OCI-LY7 (cell line): ENCODE data around the gene NSL1. TPM values are rescaled to one million over a fixed set of nuclear protein-coding genes. Genes with fewer than 3 reads are reported as not detected.

Experiments used
- BruUV-seq: library from RNA; stranded (reverse); fragments of 400-500 nt; replicated peaks from 2 replicates; lab custom pipeline; 2021; lab: Mats Ljungman, UMichigan
- CTCF ChIA-PET: fragments of 300-600 bp; sonication (Branson Sonifier 250); formaldehyde crosslinking; loops from one replicate; lab custom pipeline; 2022; ENCODE audit warnings: antibody characterized with exemption; ENCODE audit not compliant: unreplicated experiment; lab: Charles Lee
- POLR2A ChIA-PET: fragments of 300-600 bp; sonication (Branson Sonifier 250); formaldehyde crosslinking; loops from one replicate; lab custom pipeline; 2022; ENCODE audit warnings: antibody characterized with exemption; lab: Charles Lee
- DNase-seq: peaks from one replicate; pipeline ENCODE4 v3.0.0-alpha.2; 2015; ENCODE audit warnings: low spot score
- H2AFZ ChIP-seq: fragments of 200-600 bp; sonication (generic), shearing (Covaris generic); 2 replicates; pipeline ENCODE4 v1.6.1; 2014; ENCODE audit warnings: mild to moderate bottlenecking, antibody characterized with exemption, low read length, moderate library complexity
- H3K27ac ChIP-seq: fragments of 200-600 bp; sonication (generic); 2 replicates; pipeline ENCODE4 v1.5.1; 2014; ENCODE audit warnings: mixed run types, low read depth, mild to moderate bottlenecking, moderate library complexity, low read length, inconsistent platforms; ENCODE audit not compliant: poor library complexity, severe bottlenecking
- H3K36me3 ChIP-seq: fragments of 200-600 bp; sonication (generic); 2 replicates; pipeline ENCODE4 v1.6.1; 2014; ENCODE audit warnings: mild to moderate bottlenecking, antibody characterized with exemption, low read length, moderate library complexity, mixed read lengths; ENCODE audit not compliant: insufficient read depth
- H3K4me1 ChIP-seq: fragments of 200-600 bp; sonication (generic); 2 replicates; pipeline ENCODE4 v1.5.1; 2014; ENCODE audit warnings: mild to moderate bottlenecking, low read length; ENCODE audit not compliant: insufficient read depth, poor library complexity, severe bottlenecking
- H3K4me2 ChIP-seq: fragments of 200-600 bp; sonication (generic); 2 replicates; pipeline ENCODE4 v1.6.1; 2014; ENCODE audit warnings: mild to moderate bottlenecking, low read length
- H3K4me3 ChIP-seq: fragments of 200-600 bp; sonication (generic); 2 replicates; pipeline ENCODE4 v1.5.1; 2014; ENCODE audit warnings: mild to moderate bottlenecking, low read depth, low read length; ENCODE audit not compliant: poor library complexity, severe bottlenecking
- H3K79me2 ChIP-seq: fragments of 200-600 bp; sonication (generic); 2 replicates; pipeline ENCODE4 v1.6.1; 2016; ENCODE audit warnings: low read depth, mild to moderate bottlenecking, low read length, moderate library complexity, mixed read lengths; ENCODE audit not compliant: insufficient read depth
- H3K9me2 ChIP-seq: fragments of 200-600 bp; sonication (generic); 2 replicates; pipeline ENCODE4 v1.6.1; 2016; ENCODE audit warnings: mild to moderate bottlenecking, low read length, mixed read lengths; ENCODE audit not compliant: insufficient read depth
- H3K9me3 ChIP-seq: fragments of 200-600 bp; sonication (generic); 2 replicates; pipeline ENCODE4 v1.6.1; 2014; ENCODE audit warnings: mild to moderate bottlenecking, mixed run types, low read length, mixed read lengths
- H4K20me1 ChIP-seq: fragments of 200-600 bp; sonication (generic); 2 replicates; pipeline ENCODE4 v1.6.1; 2014; ENCODE audit warnings: mild to moderate bottlenecking, antibody characterized with exemption, low read length, moderate library complexity, mixed read lengths; ENCODE audit not compliant: insufficient read depth
- EZH2phosphoT487 ChIP-seq: fragments of 200-600 bp; sonication (generic); IDR thresholded peaks from 2 replicates; pipeline ENCODE4 v1.6.1; 2018; ENCODE audit warnings: low read depth, borderline replicate concordance, mild to moderate bottlenecking, mixed run types, antibody characterized with exemption, low read length, moderate library complexity, mixed read lengths
- intact Hi-C: fragments of 100-400 bp; cut with micrococcal nuclease; formaldehyde crosslinking; loops from one replicate; pipeline ENCODE4 v1.10.0; 2022; ENCODE audit not compliant: unreplicated experiment
- total RNA-seq, 2 experiments: library from RNA; depleted of rRNA in 1 of 2; stranded (reverse); fragments of >200 nt in 1 of 2; shearing (Covaris generic) in 1 of 2; gene quantifications; 2 replicates each; pipeline ENCODE4 v1.2.3, GENCODE V29; 2014 to 2022
- TF ChIP-seq, protein P1 (sequence below): fragments of 200-600 bp; sonication (generic); conservative IDR thresholded peaks from 2 replicates; pipeline ENCODE4 v1.5.1; 2014; ENCODE audit warnings: mild to moderate bottlenecking, antibody characterized with exemption, low read length, moderate library complexity, mixed read lengths

The NSL1 gene
- total RNA-seq, 2 experiments from 2014 or later: 66.8 to 70.9 TPM

DNA sequence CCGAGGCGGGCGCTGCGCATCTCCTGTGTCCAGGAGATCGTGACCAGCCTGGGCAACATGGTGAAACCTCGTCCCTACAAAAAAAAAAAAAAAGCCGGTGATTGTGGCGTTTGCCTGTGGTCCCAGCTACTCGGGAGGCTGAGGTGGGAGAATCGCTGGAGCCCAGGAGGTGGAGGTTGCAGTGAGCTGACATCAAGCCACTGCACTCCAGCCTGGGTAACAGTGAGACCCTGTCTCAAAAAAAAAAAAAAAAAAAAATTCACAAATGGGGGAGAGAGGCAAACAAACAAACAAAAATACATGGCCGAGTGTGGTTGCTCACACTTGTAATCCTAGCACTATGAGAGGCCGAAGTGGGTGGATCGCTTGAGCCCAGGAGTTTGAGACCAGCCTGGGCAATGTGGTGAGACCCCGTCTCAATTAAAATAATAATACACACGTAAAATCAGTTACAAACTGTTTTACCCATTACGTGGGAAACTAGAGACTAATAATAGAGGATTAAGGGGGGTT lies 875 bp upstream of the NSL1 start:
- CTCF ChIA-PET: no interaction called here
- intact Hi-C loops: loop anchor here (5.0 kb wide), 2 partner anchors 40 to 185 kb away; partner anchors contain the start of gene ATF3
- no TSS peak for BruUV-seq
- H4K20me1 ChIP-seq: peaks cover 4% of the 10 kb centered on the region; the same call in 1 of the 2 replicates
- POLR2A ChIA-PET: interaction anchor here (0.6 to 5.3 kb wide), 12 partner anchors 12 to 218 kb away, joined by 3 to 25 read pairs (median 4); partner anchors contain the start of gene FLVCR1
- peak overlapping the region; percentile 58 for H2AFZ ChIP-seq
- H3K79me2 ChIP-seq: peaks cover 65% of the 10 kb centered on the region
- H3K36me3 ChIP-seq: peaks cover 43% of the 10 kb centered on the region
- H3K27ac ChIP-seq: peak overlapping the region; percentile 89
- peak overlapping the region; percentile 83 for H3K4me2 ChIP-seq
- peak overlapping the region; percentile 89 for H3K4me3 ChIP-seq
- TF ChIP-seq, protein P1, sequence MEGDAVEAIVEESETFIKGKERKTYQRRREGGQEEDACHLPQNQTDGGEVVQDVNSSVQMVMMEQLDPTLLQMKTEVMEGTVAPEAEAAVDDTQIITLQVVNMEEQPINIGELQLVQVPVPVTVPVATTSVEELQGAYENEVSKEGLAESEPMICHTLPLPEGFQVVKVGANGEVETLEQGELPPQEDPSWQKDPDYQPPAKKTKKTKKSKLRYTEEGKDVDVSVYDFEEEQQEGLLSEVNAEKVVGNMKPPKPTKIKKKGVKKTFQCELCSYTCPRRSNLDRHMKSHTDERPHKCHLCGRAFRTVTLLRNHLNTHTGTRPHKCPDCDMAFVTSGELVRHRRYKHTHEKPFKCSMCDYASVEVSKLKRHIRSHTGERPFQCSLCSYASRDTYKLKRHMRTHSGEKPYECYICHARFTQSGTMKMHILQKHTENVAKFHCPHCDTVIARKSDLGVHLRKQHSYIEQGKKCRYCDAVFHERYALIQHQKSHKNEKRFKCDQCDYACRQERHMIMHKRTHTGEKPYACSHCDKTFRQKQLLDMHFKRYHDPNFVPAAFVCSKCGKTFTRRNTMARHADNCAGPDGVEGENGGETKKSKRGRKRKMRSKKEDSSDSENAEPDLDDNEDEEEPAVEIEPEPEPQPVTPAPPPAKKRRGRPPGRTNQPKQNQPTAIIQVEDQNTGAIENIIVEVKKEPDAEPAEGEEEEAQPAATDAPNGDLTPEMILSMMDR: no peak
- TF ChIP-seq EZH2phosphoT487: no peak
- peaks cover 62% of the 10 kb centered on the region for H3K4me1 ChIP-seq
- DNase-seq: peak; percentile 31
- no peaks in the 10 kb centered on the region for H3K9me2 ChIP-seq
- peaks cover 6% of the 10 kb centered on the region; the same call in 1 of the 2 replicates for H3K9me3 ChIP-seq

DNA sequence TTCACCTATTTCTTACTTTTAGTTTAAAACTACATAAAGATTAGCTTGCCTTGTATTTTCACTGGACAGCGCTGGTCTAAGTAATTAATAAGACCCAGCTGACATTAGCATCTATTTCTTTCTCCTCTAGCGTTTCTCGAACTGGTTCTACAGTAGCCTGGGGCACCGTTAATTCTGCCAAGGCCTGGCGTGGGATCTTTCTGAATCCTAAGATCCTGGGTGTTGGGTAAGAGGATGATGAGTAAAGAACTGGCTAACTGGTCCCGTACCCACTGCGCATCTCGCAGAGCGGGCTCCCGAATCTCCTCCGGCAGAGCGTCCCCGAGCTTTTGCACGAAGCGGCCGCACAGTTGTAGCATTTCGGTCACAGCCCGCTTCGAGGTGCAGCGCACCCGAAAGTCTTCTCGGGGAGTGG lies 309 bp downstream of the NSL1 start:
- H3K27ac ChIP-seq: peak overlapping the region; percentile 89
- peaks cover 58% of the 10 kb centered on the region for H3K4me1 ChIP-seq
- TSS peak; percentile 92 for BruUV-seq
- H3K9me2 ChIP-seq: no peaks in the 10 kb centered on the region
- intact Hi-C loops: loop anchor here (1.0 to 5.0 kb wide), 3 partner anchors 39 to 204 kb away; partner anchors contain the start of gene ATF3
- H3K36me3 ChIP-seq: peaks cover 44% of the 10 kb centered on the region
- DNase-seq: no peak
- TF ChIP-seq, protein P1: no peak
- TF ChIP-seq EZH2phosphoT487: no peak
- H3K9me3 ChIP-seq: peaks cover 6% of the 10 kb centered on the region; the same call in 1 of the 2 replicates
- peak overlapping the region; percentile 76 for H3K4me2 ChIP-seq
- POLR2A ChIA-PET: interaction anchor here (0.5 to 5.3 kb wide), 20 partner anchors 10 to 1869 kb away, joined by 3 to 25 read pairs (median 3); partner anchors contain the start of genes ANGEL2, FLVCR1 and RPS6KC1
- peaks cover 72% of the 10 kb centered on the region for H3K79me2 ChIP-seq
- peak overlapping the region; percentile 53; the same call in 1 of the 2 replicates for H2AFZ ChIP-seq
- peaks cover 4% of the 10 kb centered on the region; the same call in 1 of the 2 replicates for H4K20me1 ChIP-seq
- CTCF ChIA-PET: interaction anchor here (1.0 kb wide), 1 partner anchor 126 kb away, joined by 4 read pairs; no protein-coding TSS in a partner anchor
- H3K4me3 ChIP-seq: peak overlapping the region; percentile 89

DNA sequence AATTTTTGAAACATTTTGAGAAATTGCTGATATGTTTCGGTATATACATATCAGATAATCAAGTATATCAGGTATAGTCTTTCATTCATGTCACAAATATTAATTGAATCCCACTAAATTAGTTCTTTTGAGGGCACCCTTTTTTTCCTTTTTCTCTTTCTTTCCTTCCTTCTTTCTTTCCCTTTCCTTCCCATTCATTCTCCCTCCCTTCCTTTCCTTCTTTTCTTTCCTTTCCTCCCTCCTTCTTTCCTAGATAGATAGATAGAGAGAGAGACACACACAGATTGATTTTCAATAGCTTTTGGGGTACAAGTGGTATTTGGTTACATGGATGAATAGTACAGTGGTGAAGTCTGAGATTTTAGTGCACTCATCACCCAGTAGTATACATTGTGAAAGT lies 5.7 kb downstream of the NSL1 start:
- Histone ChIP-seq H3K36me3 (peaks cover 84% of the 10 kb centered on the region), H2AFZ (no peak overlapping the region), H3K9me3 (no peaks in the 10 kb centered on the region), H3K4me1 (peaks cover 22% of the 10 kb centered on the region), H3K4me3 (no peak overlapping the region), H3K9me2 (no peaks in the 10 kb centered on the region), H3K79me2 (peaks cover 45% of the 10 kb centered on the region), H4K20me1 (peaks cover 8% of the 10 kb centered on the region; the same call in 1 of the 2 replicates), H3K4me2 (no peak overlapping the region), H3K27ac (no peak overlapping the region)
- ChIA-PET CTCF (interaction anchor here (0.6 kb wide), 1 partner anchor 500 kb away, joined by 11 read pairs; no protein-coding TSS in a partner anchor), POLR2A (interaction anchor here (0.9 to 1.7 kb wide), 2 partner anchors 13 to 133 kb away, joined by 3 read pairs; no protein-coding TSS in a partner anchor)
- intact Hi-C loops: no loop called here
- no TSS peak for BruUV-seq
- no peak for TF ChIP-seq EZH2phosphoT487
- TF ChIP-seq, protein P1: no peak
- no peak for DNase-seq
